Stomach (tissue), 4 donors: ENCODE results near the gene MAN1B1.

ENCODE experiments used
- EP300 ChIP-seq: sonication (generic); formaldehyde crosslinking; IDR thresholded peaks from one replicate; pipeline ENCODE4 v1.6.1; 2017; ENCODE audit warnings: antibody characterized with exemption
- POLR2A ChIP-seq, 4 donors: fragments of 450-650 bp; IDR thresholded peaks; one replicate each; pipeline ENCODE4 v1.6.1; 2016; ENCODE audit warnings: antibody characterized with exemption in 4 of 4, control low read depth in 2 of 4, mild to moderate bottlenecking in 1 of 4, moderate library complexity in 1 of 4
- POLR2AphosphoS5 ChIP-seq, 3 donors: sonication (generic); formaldehyde crosslinking; IDR thresholded peaks; one replicate each; pipeline ENCODE4 v1.6.1; 2016; ENCODE audit warnings: antibody characterized with exemption in 3 of 3
- TF ChIP-seq, protein P1 (sequence below), 7 experiments: fragments of 450-650 bp in 4 of 7; fragments of 200-600 bp in 3 of 7; sonication (generic) in 3 of 7; IDR thresholded peaks; one replicate each; pipeline ENCODE4 v1.5.1; 2016 to 2019; ENCODE audit warnings: antibody characterized with exemption in 7 of 7, control low read depth in 2 of 7, mild to moderate bottlenecking in 1 of 7

DNA sequence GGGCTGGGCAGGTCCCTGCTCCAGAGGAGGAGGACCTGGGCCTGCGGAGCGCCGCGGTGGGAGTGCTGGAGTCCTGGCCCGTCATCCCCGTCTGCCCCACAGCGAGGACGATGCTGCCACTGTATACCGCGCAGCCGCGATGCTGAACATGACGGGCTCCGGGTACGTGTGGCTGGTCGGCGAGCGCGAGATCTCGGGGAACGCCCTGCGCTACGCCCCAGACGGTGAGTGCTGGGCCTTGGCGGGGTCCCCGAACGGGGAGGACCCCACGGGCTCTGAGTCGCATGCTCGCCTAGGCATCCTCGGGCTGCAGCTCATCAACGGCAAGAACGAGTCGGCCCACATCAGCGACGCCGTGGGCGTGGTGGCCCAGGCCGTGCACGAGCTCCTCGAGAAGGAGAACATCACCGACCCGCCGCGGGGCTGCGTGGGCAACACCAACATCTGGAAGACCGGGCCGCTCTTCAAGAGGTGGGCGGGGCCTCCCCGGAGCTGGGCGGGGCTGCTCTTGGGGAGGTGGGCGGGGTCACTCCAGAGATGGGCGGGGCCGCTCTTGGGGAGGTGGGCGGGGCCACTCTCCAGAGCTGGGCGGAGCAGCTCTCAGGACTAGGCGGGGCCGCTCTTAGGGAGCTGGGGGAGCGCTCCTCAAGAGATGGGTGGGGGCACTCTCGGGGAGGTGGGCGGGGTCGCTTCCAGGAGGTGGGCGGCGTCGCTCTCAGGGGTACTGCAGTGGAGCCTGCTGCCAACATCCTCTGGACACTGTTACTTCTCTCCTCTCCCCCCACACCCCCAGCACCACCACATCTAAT is 70.0 kb downstream of the MAN1B1 start:
- TF ChIP-seq, protein P1, sequence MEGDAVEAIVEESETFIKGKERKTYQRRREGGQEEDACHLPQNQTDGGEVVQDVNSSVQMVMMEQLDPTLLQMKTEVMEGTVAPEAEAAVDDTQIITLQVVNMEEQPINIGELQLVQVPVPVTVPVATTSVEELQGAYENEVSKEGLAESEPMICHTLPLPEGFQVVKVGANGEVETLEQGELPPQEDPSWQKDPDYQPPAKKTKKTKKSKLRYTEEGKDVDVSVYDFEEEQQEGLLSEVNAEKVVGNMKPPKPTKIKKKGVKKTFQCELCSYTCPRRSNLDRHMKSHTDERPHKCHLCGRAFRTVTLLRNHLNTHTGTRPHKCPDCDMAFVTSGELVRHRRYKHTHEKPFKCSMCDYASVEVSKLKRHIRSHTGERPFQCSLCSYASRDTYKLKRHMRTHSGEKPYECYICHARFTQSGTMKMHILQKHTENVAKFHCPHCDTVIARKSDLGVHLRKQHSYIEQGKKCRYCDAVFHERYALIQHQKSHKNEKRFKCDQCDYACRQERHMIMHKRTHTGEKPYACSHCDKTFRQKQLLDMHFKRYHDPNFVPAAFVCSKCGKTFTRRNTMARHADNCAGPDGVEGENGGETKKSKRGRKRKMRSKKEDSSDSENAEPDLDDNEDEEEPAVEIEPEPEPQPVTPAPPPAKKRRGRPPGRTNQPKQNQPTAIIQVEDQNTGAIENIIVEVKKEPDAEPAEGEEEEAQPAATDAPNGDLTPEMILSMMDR (IDR thresholded peaks at IDR 0.05), result no peak
- no peak for TF ChIP-seq EP300
- no peak for TF ChIP-seq POLR2A (IDR thresholded peaks at IDR 0.05)
- no peak for TF ChIP-seq POLR2AphosphoS5 (IDR thresholded peaks at IDR 0.05)
